K562 (cell line): Measurements from ENCODE around the gene KRTAP4-8. TPM values are rescaled to one million over a fixed set of nuclear protein-coding genes. Genes with fewer than 3 reads are reported as not detected.
"Not testable (repeated sequence)": the region's sequence is repeated elsewhere in the genome, so short reads cannot be mapped to it uniquely, and the experiment has no call there.

Source experiments
- ATAC-seq: fragments of 200-7000 bp; cut with Tn5 transposase; 3 replicates; pipeline ENCODE4 v1.9.1; 2020; ENCODE audit warnings: moderate library complexity
- BruUV-seq: library from RNA; stranded (reverse); fragments of 400-500 nt; replicated peaks from 2 replicates; lab custom pipeline; 2021; lab: Mats Ljungman, UMichigan
- CTCF ChIA-PET: fragments of 300-600 bp; formaldehyde crosslinking; extraction: SDS; loops from one replicate; lab custom pipeline; 2021; ENCODE audit warnings: low intra/inter-chr PET ratio; lab: Yijun Ruan, JAX
- POLR2A ChIA-PET: fragments of 300-600, 350-650 bp; sonication (Branson Sonifier 250); formaldehyde crosslinking; extraction: SDS; loops from one replicate; lab custom pipeline; 2021; ENCODE audit warnings: antibody characterized with exemption, inconsistent platforms; lab: Yijun Ruan, JAX
- DNase-seq, 4 experiments: peaks; one replicate each; pipeline versions ENCODE4 v3.0.0 to v3.0.0-alpha.2; 2011 to 2018; ENCODE audit warnings: low spot score in 3 of 4, mixed read lengths in 3 of 4; ENCODE audit errors: extremely low read depth in 1 of 4
- FAIRE-seq: peaks from 2 replicates; lab custom pipeline; 2011; peaks lifted over from hg19 to GRCh38; lab: Jason Lieb, UNC
- H2AFZ ChIP-seq: 2 replicates; pipeline ENCODE4 v1.6.0; 2011; ENCODE audit warnings: low read depth, low read length, control low read depth, inconsistent platforms
- H3K27ac ChIP-seq: fragments of 200-600 bp; 3 replicates; pipeline ENCODE4 v1.8.0; 2011; ENCODE audit warnings: low read depth, mild to moderate bottlenecking, control low read depth, inconsistent platforms, low read length, moderate library complexity, mixed read lengths; ENCODE audit errors: extremely low read depth
- H3K27me3 ChIP-seq, 2 experiments: fragments of 300-600 bp in 1 of 2; 2 replicates in 1 of 2; 3 replicates in 1 of 2; pipeline versions ENCODE4 v1.6.0 to v1.8.0; 2011; ENCODE audit warnings: inconsistent platforms in 2 of 2, low read length in 2 of 2, mild to moderate bottlenecking in 1 of 2, mixed read lengths in 1 of 2, moderate library complexity in 1 of 2; ENCODE audit not compliant: control insufficient read depth in 2 of 2, insufficient read depth in 2 of 2
- H3K36me3 ChIP-seq: fragments of 300-600 bp; 3 replicates; pipeline ENCODE4 v1.8.0; 2011; ENCODE audit warnings: mild to moderate bottlenecking, low read length, inconsistent platforms; ENCODE audit not compliant: control insufficient read depth, insufficient read depth
- H3K4me1 ChIP-seq, 2 experiments: fragments of 200-600 bp in 1 of 2; replicated peaks in 1 of 2; 2 replicates in 1 of 2; 3 replicates in 1 of 2; pipeline versions ENCODE4 v1.5.1 to v1.8.0; 2011; ENCODE audit warnings: inconsistent platforms in 2 of 2, low read length in 2 of 2, mild to moderate bottlenecking in 1 of 2, mixed read lengths in 1 of 2, moderate library complexity in 1 of 2; ENCODE audit not compliant: control insufficient read depth in 2 of 2, insufficient read depth in 2 of 2
- H3K4me2 ChIP-seq: 2 replicates; pipeline ENCODE4 v1.6.1; 2011; ENCODE audit warnings: low read length, control low read depth, inconsistent platforms, mixed read lengths; ENCODE audit not compliant: insufficient read depth
- H3K4me3 ChIP-seq: fragments of 200-600 bp; sonication (generic), shearing (Covaris generic); 2 replicates; pipeline ENCODE4 v1.5.1; 2016; ENCODE audit warnings: control low read depth, inconsistent platforms
- H3K79me2 ChIP-seq: fragments of 200-600 bp; 3 replicates; pipeline ENCODE4 v1.8.0; 2011; ENCODE audit warnings: low read length, inconsistent platforms; ENCODE audit not compliant: control insufficient read depth, insufficient read depth
- H3K9ac ChIP-seq, 2 experiments: 2 replicates each; pipeline versions ENCODE4 v1.6.0 to v1.6.1; 2011; ENCODE audit warnings: low read depth in 2 of 2, low read length in 2 of 2, control low read depth in 1 of 2, inconsistent platforms in 1 of 2, mild to moderate bottlenecking in 1 of 2, mixed read lengths in 1 of 2; ENCODE audit not compliant: insufficient read depth in 1 of 2
- H3K9me1 ChIP-seq: one replicate; pipeline ENCODE4 v1.6.0; 2011; ENCODE audit warnings: inconsistent platforms, mild to moderate bottlenecking, low read length, moderate library complexity; ENCODE audit not compliant: control insufficient read depth, insufficient read depth
- H3K9me3 ChIP-seq: replicated peaks from 2 replicates; pipeline ENCODE4 v1.5.1; 2011; ENCODE audit warnings: low read depth, low read length, inconsistent platforms; ENCODE audit not compliant: control insufficient read depth, insufficient read depth
- H4K20me1 ChIP-seq: replicated peaks from 2 replicates; pipeline ENCODE4 v1.6.1; 2011; ENCODE audit warnings: low read length, inconsistent platforms, mixed read lengths; ENCODE audit not compliant: control insufficient read depth, insufficient read depth
- whole genome bisulfite sequencing: fragments of 100-300 bp; shearing (Covaris generic); methylation state at CpG from one replicate; pipeline ENCODE4 v1.1.6; 2016; ENCODE audit warnings: low coverage, mixed read lengths; ENCODE audit not compliant: insufficient coverage; ENCODE audit errors: missing lambda C conversion rate; 5-methylcytosine and 5-hydroxymethylcytosine counted together
- in situ Hi-C: fragments of 300-500 bp; cut with MboI; formaldehyde crosslinking; loops from 4 replicates; pipeline ENCODE4 v1.15.0; 2018; ENCODE audit warnings: inconsistent platforms, mixed read lengths
- intact Hi-C: fragments of 100-400 bp; cut with micrococcal nuclease; formaldehyde crosslinking; loops from 2 replicates; pipeline ENCODE4 v1.14.2; 2022
- polyA plus RNA-seq, 8 experiments: library from polyadenylated mRNA; depleted of rRNA in 4 of 8; stranded (reverse) in 5 of 8; unstranded in 3 of 8; fragments of >200 nt; fragmentation: Nextera tagmentation in 2 of 8; fragmentation: Illumina TruSeq in 1 of 8; extraction: Ambion mirVana in 2 of 8; extraction: Trizol in 1 of 8; gene quantifications; 2 replicates each; pipeline versions ENCODE4 v1.2.1 to v1.2.3, GENCODE V29; 2011 to 2014; ENCODE audit warnings: inconsistent platforms in 1 of 8, missing spikeins in 1 of 8
- total RNA-seq, 7 experiments: library from RNA; depleted of rRNA in 6 of 7; stranded (reverse); fragments of >200 nt in 6 of 7; fragmentation: Illumina TruSeq in 2 of 7; extraction: Trizol in 2 of 7; gene quantifications; 2 replicates each; pipeline versions ENCODE4 v1.2.1 to v1.2.3, GENCODE V29; 2011 to 2021; ENCODE audit warnings: low replicate concordance in 1 of 7

The KRTAP4-8 gene
- total and polyA plus RNA-seq, 9 of the 15 experiments (the other 6 are each of a cell fraction or from before 2014, with no cell fraction given), result not detected

- intact Hi-C loops, H3K36me3 ChIP-seq, H3K9ac ChIP-seq, H3K9me3 ChIP-seq, H3K4me3 ChIP-seq, H3K27me3 ChIP-seq, ATAC-seq, BruUV-seq, H3K4me1 ChIP-seq, DNase-seq, H4K20me1 ChIP-seq, FAIRE-seq, H3K4me2 ChIP-seq, H2AFZ ChIP-seq, H3K27ac ChIP-seq, H3K79me2 ChIP-seq, CTCF ChIA-PET, H3K9me1 ChIP-seq, in situ Hi-C loops: not testable (repeated sequence)
- POLR2A ChIA-PET, result interaction anchor here (0.6 kb wide), 1 partner anchor 38 kb away, joined by 3 read pairs; no protein-coding TSS in a partner anchor
- WGBS, result 0% methylated on average over 7 of the region's 10 CpGs
Measured at GRCh38 chr17:41105347-41105746, 7.4 kb upstream of the KRTAP4-8 start, which contains the start of gene KRTAP4-9. KRTAP4-9 (plus strand) TSS chr17:41105389; CDS start chr17:41105389, 0 bp downstream.

GRCh38 chr17:41104386-41105038 is 6.6 kb upstream of the KRTAP4-8 start:
- WGBS, result 0% methylated on average over 2 of the region's 2 CpGs
- DNase-seq, ATAC-seq, H2AFZ ChIP-seq, CTCF ChIA-PET, intact Hi-C loops, H3K79me2 ChIP-seq, H3K4me1 ChIP-seq, H4K20me1 ChIP-seq, H3K4me2 ChIP-seq, H3K27ac ChIP-seq, H3K9me3 ChIP-seq, in situ Hi-C loops, H3K9ac ChIP-seq, H3K36me3 ChIP-seq, BruUV-seq, H3K4me3 ChIP-seq, H3K27me3 ChIP-seq, H3K9me1 ChIP-seq: not testable (repeated sequence)
- POLR2A ChIA-PET, result interaction anchor here (0.6 kb wide), 1 partner anchor 37 kb away, joined by 3 read pairs; no protein-coding TSS in a partner anchor
- peak; percentile 32 for FAIRE-seq
